Stimulated activated CD4-positive, alpha-beta T cell treated with anti-CD3 and anti-CD28 coated beads, Interleukin-1b, Interleukin-23, amount 100 ng/mL, for 4 hours (primary cell): ENCODE data around the gene CYP4A11.
"Not testable (repeated sequence)": the region's sequence is repeated elsewhere in the genome, so short reads cannot be mapped to it uniquely, and the experiment has no call there.

ENCODE experiments used
- DNase-seq, 2 donors: peaks; one replicate each; pipeline ENCODE4 v3.0.0-alpha.2; 2020; ENCODE audit warnings: low read depth in 2 of 2

Gene CYP4A11, protein sequence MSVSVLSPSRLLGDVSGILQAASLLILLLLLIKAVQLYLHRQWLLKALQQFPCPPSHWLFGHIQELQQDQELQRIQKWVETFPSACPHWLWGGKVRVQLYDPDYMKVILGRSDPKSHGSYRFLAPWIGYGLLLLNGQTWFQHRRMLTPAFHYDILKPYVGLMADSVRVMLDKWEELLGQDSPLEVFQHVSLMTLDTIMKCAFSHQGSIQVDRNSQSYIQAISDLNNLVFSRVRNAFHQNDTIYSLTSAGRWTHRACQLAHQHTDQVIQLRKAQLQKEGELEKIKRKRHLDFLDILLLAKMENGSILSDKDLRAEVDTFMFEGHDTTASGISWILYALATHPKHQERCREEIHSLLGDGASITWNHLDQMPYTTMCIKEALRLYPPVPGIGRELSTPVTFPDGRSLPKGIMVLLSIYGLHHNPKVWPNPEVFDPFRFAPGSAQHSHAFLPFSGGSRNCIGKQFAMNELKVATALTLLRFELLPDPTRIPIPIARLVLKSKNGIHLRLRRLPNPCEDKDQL

DNA sequence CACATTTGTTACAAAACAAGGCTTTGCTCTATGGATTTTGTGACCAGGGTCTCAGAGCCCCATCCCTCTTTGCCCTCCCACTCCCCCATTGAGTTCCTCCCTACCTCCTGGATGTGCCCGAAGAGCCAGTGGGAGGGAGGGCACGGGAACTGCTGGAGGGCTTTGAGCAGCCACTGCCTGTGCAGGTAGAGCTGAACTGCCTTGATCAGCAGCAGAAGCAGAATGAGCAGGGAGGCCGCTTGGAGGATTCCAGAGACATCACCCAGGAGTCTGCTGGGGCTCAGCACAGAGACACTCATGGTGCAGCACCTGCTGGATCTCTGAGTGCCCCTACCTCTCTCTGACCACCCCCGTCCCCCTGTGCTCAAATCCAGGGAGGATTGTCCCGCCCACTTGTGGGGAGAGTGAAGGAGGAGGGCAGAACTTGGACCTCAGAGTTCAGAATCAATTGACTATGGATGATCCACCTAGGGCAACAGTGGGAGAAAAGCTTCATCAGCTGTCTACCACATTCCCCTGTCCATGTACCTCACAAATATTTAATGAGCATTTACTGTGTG is at the start of gene CYP4A11:
Gene CYP4A11 (minus strand): TSS at position 342 of the 560 bp plus-strand sequence. CDS start 43 bp downstream, at position 299.
- no peak for DNase-seq

DNA sequence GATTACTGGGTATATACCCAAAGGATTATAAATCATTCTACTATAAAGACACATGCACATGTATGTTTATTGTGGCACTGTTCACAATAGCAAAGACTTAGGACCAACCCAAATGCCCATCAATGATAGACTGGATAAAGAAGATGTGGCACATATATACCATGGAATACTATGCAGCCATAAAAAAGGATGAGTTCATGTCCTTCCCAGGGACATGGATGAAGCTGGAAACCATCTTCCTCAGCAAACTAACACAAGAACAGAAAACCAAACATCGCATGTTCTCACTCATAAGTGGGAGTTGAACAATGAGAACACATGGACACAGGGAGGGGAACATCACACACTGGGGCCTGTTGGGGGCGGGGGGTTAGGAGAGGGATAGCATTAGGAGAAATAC is 49.3 kb upstream of the CYP4A11 start:
- not testable (repeated sequence) for DNase-seq

DNA sequence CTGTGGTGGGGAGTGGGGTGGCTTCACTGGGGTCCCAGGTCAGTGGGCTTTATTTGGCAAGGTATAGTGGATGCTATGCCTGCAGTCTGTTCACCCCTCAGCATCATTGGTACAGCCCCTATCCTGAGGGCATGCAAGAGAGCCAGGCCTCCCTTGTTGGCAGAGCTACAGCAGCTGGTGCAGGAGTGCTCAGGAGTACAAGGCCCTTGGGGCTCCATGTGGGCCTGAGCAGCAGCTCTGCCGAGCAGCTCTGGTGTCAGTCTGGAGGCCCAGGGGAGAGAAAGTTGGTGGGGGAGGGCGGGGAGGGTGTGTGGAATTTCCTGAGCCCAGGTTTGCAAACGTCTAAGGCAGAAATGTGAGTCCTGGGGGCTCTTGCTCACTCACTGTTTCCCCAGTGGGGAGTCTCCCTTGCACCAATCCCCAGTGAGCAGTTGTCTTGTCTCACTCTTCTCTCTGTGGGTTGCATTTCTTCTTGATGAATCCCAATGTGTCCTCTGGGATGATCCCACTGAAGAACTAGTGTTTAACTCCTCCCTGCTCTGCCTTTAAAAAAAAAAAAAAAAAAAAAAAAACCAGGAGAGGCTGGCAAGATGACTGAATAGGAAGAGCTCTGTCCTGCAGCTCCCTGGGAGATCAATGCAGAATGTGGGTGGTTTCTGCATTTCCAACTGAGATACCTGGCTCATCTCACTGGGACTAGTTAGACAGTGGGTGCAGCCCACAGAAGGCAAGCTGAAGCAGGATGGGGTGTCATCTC is 42.7 kb upstream of the CYP4A11 start:
- DNase-seq: no peak

DNA sequence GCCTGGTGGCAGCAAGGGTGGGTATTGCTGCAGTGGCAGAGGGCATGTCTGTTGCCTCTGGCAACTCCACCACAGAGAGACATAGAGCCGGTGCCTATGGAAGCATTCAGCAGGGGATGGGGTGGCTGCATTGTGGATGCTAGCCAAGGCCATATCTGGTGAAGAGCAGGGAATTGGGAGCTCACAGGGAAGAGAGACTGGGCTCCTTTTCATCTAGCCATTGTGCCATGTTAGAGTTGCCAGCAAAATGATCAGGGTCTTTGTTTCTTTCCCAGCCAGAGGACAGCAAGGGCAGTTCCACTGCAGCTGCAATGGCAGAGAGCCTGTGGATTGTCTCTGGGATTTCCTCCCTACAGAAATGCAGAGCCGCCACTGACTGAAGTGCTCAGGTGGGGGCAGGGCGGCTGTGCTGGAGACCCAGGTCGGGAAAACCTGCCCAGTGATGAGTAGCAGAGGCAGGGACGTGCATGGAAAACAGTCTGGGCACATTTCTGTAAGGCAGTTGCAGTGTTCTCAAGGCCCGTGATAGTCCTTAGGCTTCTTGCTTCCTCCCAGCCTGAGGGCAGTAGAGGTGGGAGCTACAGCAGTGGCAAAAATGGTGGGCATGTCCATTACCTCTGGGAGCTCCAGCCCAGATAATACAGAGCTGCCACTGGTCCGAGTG is 42.0 kb upstream of the CYP4A11 start:
- no peak for DNase-seq

DNA sequence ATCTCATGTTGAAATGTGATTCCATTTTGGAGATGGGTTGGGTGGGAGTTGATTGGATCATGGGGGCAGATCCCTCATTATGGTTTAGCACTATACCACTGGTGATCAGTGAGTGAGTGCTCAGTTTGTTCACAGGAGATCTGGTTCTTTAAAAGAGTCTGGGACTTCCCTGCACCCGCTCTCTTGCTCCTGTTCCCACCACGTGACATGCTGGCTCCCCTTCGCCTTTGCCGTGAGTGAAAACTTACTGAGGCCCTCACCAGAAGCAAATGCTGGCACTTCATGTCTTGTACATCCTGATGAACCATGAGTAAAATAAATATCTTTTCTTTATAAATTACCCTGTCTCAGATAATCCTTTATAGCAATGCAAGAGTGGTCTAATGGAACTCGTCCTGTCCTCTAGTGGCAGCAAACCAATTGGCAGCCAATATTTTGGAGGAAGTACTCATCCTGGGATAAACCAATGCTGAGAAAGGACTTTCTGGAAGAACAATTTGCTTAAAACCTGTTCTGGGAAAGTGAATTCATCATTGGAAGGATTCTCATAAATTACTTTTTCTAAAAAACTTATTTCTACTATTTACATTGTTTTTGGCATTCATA is 27.8 kb upstream of the CYP4A11 start:
- no peak for DNase-seq

DNA sequence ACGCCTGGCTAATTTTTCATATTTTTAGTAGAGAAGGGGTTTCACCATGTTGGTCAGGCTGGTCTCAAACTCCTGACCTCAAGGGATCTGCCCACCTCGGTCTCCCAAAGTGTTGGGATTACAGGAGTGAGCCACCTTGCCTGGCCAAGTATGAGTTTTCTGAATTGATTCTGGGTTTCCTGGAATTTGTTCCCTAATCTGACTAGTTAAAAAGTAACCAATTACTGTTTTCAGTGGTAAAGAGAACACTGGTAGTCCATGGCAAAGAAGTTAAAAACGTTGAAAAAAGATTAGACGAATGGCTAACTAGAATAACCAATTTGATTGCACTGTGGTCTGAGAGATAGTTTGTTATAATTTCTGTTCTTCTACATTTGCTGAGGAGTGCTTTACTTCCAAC is 21.0 kb upstream of the CYP4A11 start:
- not testable (repeated sequence) for DNase-seq

DNA sequence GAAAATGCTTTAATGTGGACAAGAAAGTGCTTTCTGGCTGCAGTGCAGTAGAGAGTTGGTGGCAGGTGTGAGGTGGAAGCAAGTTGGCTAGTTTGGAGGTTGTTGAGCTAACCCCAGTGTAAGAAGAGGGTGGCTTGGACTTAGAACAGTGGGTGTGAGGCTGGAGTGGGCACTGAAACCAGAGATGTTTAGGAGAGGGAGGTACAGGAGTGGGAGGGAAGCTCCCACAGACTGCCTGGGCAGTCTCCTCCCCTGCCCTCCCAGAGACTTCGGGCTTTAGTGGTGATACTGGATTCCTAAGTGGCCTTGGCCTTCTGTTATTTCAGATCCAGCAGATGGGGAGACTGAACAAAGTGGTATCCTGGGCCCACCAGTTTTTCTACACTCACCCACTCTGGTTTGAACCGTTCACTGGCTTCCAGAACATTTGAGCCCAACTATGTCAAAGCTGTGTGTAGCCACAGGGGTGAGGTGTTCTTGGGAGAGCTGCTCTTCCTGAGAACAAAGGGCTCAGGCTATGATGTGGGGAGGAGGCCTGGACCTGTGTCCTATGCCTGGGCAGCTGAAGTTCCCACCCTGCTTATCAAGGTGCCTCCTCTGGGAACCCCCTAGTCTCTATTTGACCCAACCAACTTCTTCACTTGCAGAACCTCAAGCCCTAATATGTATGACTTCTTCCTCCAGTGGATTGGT is 19.9 kb upstream of the CYP4A11 start:
- DNase-seq: no peak

DNA sequence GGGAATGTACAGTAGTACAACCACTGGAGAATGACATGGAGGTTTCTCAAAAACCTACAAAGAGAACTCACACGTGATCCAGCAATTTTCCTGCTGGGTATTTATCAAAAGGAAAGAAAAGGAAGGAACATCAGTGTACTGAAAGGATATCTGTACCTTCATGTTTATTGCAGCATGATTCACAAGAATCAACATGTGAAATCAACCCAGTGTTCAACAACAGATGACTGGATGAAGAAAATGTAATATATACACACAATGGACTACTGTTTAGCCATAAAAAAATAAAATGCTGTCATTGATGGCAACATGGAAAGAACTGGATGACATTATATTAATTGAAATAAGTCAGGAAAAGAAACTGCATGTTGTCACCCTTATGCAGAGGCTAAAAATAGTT is 19.0 kb upstream of the CYP4A11 start:
- no peak for DNase-seq

DNA sequence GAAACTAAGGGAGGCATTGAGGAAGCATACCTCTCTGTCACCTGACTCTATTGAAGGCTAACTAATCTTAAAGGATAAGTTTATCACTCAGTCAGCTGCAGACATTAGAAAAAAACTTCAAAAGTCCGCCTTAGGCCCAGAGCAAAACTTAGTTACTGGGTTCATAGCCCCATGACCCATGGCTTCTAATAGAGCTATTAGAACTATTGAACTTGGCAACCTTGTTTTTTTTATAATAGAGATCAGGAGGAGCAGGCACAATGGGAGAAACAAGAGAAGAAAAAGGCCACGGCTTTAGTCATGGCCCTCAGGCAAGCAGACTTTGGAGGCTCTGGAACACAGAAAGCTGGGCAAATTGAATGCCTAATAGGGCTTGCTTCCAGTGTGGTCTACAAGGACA is 13.8 kb upstream of the CYP4A11 start:
- DNase-seq: not testable (repeated sequence)

DNA sequence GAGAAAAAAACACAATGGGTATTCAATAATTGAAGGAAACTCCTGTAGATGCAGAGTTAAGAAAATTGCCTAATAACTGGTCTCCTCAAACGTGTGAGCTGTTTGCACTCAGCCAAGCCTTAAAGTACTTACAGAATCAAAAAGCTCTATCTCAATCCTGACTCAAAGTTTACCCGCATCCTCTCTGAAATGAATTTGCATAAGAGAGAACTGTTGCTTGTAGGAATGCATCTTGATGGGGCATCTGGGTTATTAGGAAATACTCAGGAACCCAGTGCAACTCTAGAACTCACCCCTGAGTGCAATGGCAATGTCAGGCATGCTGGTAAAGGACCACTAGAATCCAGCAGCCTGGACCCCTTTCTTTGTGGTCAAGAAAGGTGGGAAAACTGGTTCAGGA is 12.6 kb upstream of the CYP4A11 start:
- DNase-seq: not testable (repeated sequence)

DNA sequence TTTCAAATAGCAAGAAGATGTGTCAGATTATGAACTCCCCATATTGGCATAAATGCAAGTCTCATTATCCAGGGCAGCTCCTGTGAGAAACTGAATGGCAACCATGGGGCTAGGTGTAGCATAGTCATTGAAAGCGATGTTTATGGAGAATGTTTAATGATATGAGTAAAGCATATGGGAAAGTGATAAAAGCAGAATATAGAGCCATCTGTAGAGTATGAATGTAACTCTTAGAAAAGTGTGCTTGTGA is 8.1 kb upstream of the CYP4A11 start:
- DNase-seq: not testable (repeated sequence)

DNA sequence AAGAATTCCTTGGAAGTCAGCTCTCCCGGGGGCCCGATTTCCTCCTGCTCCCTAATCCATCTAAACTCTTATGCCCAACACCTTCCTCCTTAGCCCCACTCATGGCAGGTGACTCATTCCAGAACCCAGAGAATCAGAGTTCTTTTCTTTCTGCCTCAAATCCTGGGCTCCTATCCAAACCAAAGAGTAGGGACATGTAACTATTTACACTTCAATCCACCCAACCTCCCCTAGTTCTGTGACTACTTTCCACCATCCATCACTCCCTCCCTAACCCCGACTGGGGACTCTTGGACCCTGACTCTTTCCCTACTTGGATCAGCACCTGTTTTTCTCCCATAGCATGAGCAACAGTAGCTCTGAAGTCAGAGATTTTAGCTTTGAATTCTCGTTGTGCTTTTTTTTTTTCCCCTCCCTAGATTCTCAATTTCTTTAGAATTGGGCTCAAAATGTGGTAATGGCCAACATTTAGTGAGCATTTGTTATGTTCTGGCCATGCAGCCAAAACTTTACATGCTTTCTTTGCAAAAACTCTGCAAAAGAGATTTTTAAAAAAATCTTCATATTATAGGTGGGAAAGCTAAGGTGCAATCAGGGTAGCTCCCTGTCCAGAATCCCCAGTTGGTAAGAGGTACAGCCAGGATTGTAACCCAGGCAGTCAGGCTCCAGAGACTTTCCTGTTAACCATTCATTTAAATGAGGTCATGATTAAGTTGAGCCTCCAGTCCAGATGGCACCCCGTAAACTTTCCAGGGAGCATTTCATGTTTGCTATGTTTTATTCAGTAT is 7.5 kb upstream of the CYP4A11 start:
- no peak for DNase-seq

DNA sequence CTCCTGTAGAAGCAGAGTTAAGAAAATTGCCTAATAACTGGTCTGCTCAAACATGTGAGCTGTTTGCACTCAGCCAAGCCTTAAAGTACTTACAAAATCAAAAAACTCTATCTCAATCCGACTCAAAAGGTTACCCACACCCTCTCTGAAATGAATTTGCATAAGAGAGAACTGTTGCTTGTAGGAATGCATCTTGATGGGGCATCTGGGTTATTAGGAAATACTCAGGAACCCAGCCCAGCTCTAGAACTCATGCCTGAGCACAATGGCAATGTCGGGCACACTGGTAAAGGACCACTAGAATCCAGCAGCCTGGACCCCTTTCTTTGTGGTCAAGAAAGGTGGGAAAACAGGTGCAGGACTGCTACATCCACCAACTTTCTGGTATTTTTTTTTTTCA is 6.4 kb upstream of the CYP4A11 start:
- DNase-seq: not testable (repeated sequence)

DNA sequence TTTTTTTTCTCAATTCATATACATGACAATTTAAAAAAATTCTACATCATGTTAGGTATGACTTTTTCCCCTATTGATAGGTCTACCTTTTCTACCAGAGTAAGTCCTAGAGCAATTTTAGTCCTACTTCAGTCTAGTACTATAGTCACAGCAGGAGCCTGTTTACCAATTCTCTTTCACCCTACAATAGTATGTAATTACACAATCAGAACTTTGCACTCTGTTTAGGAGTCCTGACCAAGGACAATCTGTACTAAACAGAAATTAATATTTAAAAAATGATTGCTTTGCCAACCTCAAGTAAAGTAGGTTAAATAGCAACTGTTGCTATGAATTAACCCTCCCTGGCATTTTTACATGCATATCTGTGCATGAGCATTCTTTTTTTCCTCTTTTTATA is 810 bp upstream of the CYP4A11 start:
- no peak for DNase-seq

DNA sequence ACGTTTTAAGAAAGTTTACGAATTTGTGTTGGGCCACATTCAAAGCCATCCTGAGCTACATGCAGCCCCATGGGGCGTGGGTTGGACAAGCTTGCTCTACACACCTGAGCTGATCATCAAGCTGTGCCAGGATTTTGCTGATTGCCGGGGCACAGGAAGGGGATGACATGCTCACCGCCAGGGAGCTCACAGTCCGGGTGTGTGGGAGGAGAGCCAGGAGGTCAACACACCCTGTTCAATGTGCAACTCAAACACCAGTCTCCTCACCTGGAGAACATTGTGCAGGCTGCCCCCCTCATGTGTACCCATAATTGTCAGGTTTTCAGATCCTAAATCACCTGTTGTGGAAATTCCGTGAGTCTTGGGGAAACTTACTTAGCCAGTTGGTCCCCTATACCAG is 969 bp downstream of the CYP4A11 start:
- DNase-seq: no peak

DNA sequence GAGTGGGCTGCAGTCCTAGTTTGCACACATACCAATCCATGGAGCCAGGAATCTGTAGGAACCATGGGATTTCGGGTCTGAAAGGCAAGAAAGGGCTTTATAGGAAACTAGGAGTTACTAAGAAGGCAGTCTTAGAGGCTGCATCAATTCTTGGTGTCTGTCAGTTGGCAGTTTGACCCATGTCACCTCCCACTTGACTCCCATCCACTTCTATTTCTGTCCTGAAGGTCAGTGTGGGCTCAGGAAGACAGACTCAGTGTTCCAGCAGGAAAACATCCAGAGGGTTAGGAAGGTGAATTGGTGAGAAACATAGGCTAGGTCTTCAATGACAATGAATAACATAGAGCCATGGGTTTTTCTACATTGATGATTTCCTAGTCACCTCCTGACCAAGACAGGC is 4.0 kb downstream of the CYP4A11 start:
- no peak for DNase-seq

DNA sequence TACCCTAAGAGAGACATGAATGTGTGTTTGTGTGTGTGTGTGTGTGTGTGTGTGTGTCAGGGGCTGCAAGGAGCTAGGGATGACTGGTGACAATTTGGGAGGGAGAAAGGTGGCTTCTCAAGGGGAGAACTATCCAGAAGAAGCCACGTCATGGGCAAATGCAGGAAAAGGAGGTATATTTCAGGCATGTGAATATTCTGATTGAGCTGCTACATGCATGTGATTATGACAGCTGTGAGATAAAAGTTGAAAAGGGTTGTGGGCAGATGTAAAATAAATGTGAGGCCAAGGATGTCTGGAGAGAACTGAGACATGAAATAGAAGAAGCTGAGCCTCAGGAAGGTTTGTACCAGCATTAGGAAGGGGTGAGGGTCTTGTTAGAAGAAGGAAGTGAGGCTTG is 4.5 kb downstream of the CYP4A11 start:
- no peak for DNase-seq

DNA sequence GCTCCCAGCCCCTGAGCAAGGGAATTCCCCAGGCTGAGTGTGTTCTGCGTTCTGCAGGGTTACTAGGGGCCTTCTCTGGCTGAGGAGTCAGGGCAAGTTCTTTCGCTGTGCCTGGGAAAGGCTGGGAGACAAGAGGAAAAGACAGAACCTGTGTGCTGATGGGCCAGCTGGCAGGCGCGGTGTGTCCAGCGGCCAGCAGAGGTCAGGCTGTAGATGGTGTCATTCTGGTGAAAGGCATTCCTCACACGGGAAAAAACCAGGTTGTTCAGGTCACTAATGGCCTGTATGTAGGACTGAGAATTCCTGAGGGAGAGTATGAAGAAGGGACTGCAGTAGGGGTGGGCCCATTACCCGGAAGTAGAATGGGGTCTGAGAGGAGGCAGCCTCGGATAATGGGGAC is 6.4 kb downstream of the CYP4A11 start:
- DNase-seq: not testable (repeated sequence)

DNA sequence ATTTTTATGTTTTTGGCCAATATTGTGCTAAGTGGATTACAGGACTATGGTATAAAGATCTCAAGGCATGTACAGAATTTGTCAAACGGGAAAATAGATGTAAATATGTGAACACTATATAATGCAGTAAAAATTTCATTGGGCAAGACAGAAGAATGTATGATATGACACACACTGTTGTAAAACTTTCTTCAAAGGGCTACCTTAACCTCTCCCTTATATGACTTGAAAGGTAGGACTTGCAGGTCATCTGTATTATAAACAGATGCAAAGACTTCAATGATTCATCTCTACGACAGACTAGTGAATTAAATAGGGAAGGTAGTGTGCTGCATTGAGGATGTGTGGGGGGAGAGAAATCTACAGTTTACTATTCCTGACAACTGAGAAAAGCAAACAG is 9.3 kb downstream of the CYP4A11 start:
- not testable (repeated sequence) for DNase-seq

DNA sequence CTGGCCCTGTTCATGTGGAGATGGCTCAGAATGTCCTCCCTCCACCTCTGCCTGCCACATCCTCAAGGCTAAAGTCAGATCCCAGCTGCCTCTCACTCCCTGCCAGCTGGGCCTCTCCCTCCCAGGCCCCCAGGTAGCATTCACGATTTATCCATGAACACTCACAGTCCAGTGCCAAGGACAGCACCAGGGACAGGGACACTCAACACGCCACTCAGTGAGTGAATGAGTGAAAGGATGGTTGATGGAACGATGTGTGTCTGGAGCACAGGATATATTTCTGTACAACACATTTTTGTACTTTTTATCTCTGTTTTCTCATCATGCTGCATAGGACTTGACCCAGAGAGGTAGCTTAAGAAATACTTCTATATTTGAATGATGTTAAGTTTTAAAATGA is 10.1 kb downstream of the CYP4A11 start:
- no peak for DNase-seq
